ENCODE measurements around the gene MFAP4. TPM values are rescaled to one million over a fixed set of nuclear protein-coding genes. Genes with fewer than 3 reads are reported as not detected.

Gene MFAP4
- total RNA-seq, 1 experiment from 2014 or later: 1.5 TPM

DNA sequence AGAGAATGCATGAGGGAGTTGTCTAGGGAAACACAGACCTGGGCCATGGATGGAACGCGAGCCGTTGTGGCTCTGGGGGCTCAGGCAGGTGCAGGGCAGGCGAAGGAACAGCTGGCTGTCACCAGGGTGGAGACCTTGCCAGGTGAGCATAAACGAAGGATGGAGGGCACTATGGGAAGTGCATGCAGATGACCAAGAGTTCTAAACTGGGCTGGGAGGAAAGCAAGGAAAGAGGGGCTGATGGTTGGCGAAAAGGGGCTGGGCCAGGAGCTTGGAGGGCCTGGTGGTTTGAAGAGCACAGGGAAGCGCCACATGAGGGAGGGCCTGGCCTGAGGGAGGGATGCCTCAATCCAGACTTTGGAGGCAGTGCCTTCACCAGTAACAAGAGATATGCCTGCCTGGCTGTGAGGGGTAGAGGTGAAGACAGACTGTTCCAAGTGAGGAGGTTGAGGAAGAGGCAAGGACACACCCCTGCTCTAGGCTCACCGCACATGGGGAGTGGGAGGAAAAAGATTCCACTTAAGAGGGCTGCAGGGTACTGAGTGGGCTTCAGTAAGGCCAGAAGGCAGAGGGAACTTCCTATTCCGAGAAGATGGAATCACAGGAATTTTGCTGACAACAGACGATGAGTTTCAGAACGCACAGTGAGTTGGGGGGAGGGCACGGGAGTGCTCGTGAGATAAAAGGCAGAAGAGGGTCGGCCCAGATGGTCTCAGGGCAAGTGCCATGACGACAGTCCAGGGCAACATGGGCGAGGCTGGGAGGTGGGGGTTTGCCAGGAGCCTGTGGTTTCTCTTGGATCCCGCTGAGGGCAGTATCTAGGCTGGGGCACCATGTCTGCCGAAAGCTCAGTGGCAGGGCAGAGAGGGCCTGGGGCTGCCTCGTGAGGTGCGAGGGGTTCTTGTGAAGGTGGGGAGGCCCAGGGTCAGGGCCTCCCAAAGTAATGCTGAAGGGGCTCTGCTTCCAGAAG is 45.1 kb downstream of the MFAP4 start:
- H3K4me2 ChIP-seq (ENCODE audit: insufficient read depth, insufficient read length, low read length): no peak overlapping the region
- no peaks in the 10 kb centered on the region for H3K79me2 ChIP-seq (ENCODE audit: insufficient read depth, low read length)
- H3K4me1 ChIP-seq (ENCODE audit: insufficient read depth, low read length): peaks cover 7% of the 10 kb centered on the region; the same call in 1 of the 2 replicates
- no peaks in the 10 kb centered on the region for H3K23me2 ChIP-seq (ENCODE audit: insufficient read length, low read depth, low read length, poor library complexity, severe bottlenecking)
- H3K27me3 ChIP-seq (ENCODE audit: insufficient read depth, low read length): no peaks in the 10 kb centered on the region
- H2AK5ac ChIP-seq (ENCODE audit: insufficient read length, low read length): no peak overlapping the region
- H3K9me3 Mint-ChIP-seq: no peaks in the 10 kb centered on the region
- H2AFZ ChIP-seq (ENCODE audit: low read length): no peak overlapping the region
- H2BK20ac ChIP-seq (ENCODE audit: low read depth, low read length, poor library complexity, severe bottlenecking): no peak overlapping the region
- no peak overlapping the region for H3K56ac ChIP-seq (ENCODE audit: insufficient read length, low read depth, low read length)
- H3K79me1 ChIP-seq (ENCODE audit: insufficient read depth, low read depth, low read length, poor library complexity, severe bottlenecking): no peaks in the 10 kb centered on the region
- H4K91ac ChIP-seq (ENCODE audit: insufficient read length, low read depth, low read length): no peak overlapping the region
- no peak overlapping the region for H2BK15ac ChIP-seq (ENCODE audit: low read depth, low read length)
- H2BK5ac ChIP-seq (ENCODE audit: insufficient read length, low read length): no peak overlapping the region
- H2BK12ac ChIP-seq (ENCODE audit: insufficient read length, low read depth, low read length): no peak overlapping the region
- peaks cover 6 to 9% (median 8%) of the 10 kb centered on the region in 3 experiments; a peak in 6 of 7 replicates for H3K36me3 Mint-ChIP-seq (ENCODE audit: insufficient read depth in 1 of 3, low read depth in 3 of 3)
- peak; percentile 50 for DNase-seq
- no peak overlapping the region for H3K27ac ChIP-seq (ENCODE audit: insufficient read length, low read depth, low read length)
- H4K5ac ChIP-seq (ENCODE audit: insufficient read length, low read depth, low read length): no peak overlapping the region
- TF ChIP-seq, protein P1, sequence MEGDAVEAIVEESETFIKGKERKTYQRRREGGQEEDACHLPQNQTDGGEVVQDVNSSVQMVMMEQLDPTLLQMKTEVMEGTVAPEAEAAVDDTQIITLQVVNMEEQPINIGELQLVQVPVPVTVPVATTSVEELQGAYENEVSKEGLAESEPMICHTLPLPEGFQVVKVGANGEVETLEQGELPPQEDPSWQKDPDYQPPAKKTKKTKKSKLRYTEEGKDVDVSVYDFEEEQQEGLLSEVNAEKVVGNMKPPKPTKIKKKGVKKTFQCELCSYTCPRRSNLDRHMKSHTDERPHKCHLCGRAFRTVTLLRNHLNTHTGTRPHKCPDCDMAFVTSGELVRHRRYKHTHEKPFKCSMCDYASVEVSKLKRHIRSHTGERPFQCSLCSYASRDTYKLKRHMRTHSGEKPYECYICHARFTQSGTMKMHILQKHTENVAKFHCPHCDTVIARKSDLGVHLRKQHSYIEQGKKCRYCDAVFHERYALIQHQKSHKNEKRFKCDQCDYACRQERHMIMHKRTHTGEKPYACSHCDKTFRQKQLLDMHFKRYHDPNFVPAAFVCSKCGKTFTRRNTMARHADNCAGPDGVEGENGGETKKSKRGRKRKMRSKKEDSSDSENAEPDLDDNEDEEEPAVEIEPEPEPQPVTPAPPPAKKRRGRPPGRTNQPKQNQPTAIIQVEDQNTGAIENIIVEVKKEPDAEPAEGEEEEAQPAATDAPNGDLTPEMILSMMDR (conservative IDR thresholded peaks at IDR 0.05): no peak
- H3K4me1 Mint-ChIP-seq: peaks cover 35 to 40% of the 10 kb centered on the region in 2 experiments
- H2BK120ac ChIP-seq (ENCODE audit: low read depth, low read length, poor library complexity, severe bottlenecking): no peak overlapping the region
- H3K27ac Mint-ChIP-seq: peak overlapping the region in 2 of 3 experiments; percentile 42 to 59; a peak in 4 of 7 replicates
- no CpG with 5 or more reads among the region's 20 CpGs for whole genome bisulfite sequencing (ENCODE audit: extremely low coverage, insufficient read length, low lambda C conversion rate)
- no peak overlapping the region for H3K18ac ChIP-seq (ENCODE audit: insufficient read length, low read depth, low read length)
- H4K20me1 ChIP-seq (ENCODE audit: control insufficient read depth, insufficient read depth, insufficient read length): peaks cover 2% of the 10 kb centered on the region
- H3K23ac ChIP-seq (ENCODE audit: insufficient read length, low read depth, low read length): no peak overlapping the region
- H3K9me3 ChIP-seq (ENCODE audit: control insufficient read depth, low read depth, low read length): no peaks in the 10 kb centered on the region
- H3K4ac ChIP-seq (ENCODE audit: low read depth, low read length): no peak overlapping the region
- peaks cover 2% of the 10 kb centered on the region; the same call in 1 of the 2 replicates for H3K27me3 Mint-ChIP-seq (ENCODE audit: low read depth)
- H3K14ac ChIP-seq (ENCODE audit: insufficient read depth, low read length): no peak overlapping the region
- no peak overlapping the region for H4K8ac ChIP-seq (replicated peaks; ENCODE audit: insufficient read length, low read depth, low read length)
- no peak overlapping the region for H3K9ac ChIP-seq (ENCODE audit: extremely low read depth, insufficient read length, low read length)
- H3K4me3 Mint-ChIP-seq: no peak overlapping the region; a peak in 1 of 5 replicates
- H3T11ph ChIP-seq (ENCODE audit: low read length): no peak overlapping the region

Data from H9 (cell line).